ENCODE results near the gene MSI1.

The MSI1 gene

GRCh38 chr12:120376934-120377572, 8.1 kb upstream of the MSI1 start:
- DNase-seq, result no peak

- DNase-seq, result no peak
These were observed 7.5 kb upstream of the MSI1 start for GRCh38 chr12:120376416-120376815.

GRCh38 chr12:120376009-120376408, 7.0 kb upstream of the MSI1 start:
- DNase-seq, result no peak

GRCh38 chr12:120373683-120374082, 4.7 kb upstream of the MSI1 start:
- no peak for DNase-seq

GRCh38 chr12:120370343-120371243, 1.6 kb upstream of the MSI1 start:
- no peak for DNase-seq

GRCh38 chr12:120369603-120370342, 809 bp upstream of the MSI1 start:
- DNase-seq, result no peak

- no peak for DNase-seq
These were observed 808 bp downstream of the MSI1 start for GRCh38 chr12:120367924-120368788.

- no peak for DNase-seq
These were observed 1.6 kb downstream of the MSI1 start for GRCh38 chr12:120367233-120367923.

GRCh38 chr12:120366845-120367232, 2.1 kb downstream of the MSI1 start:
- no peak for DNase-seq

GRCh38 chr12:120366341-120366705, 2.6 kb downstream of the MSI1 start:
- DNase-seq, result no peak

GRCh38 chr12:120365675-120366340, 3.2 kb downstream of the MSI1 start:
- DNase-seq, result no peak

GRCh38 chr12:120364487-120364886, 4.5 kb downstream of the MSI1 start:
- DNase-seq, result no peak

GRCh38 chr12:120363274-120363855, 5.6 kb downstream of the MSI1 start:
- DNase-seq, result no peak

- DNase-seq, result no peak
These were observed 6.3 kb downstream of the MSI1 start for GRCh38 chr12:120362516-120363273.

GRCh38 chr12:120361506-120362208, 7.3 kb downstream of the MSI1 start:
- no peak for DNase-seq

GRCh38 chr12:120359128-120359527, 9.8 kb downstream of the MSI1 start:
- DNase-seq, result no peak

GRCh38 chr12:120358412-120359100, 10.4 kb downstream of the MSI1 start:
- no peak for DNase-seq

- DNase-seq, result no peak
These were observed 11.9 kb downstream of the MSI1 start for GRCh38 chr12:120357104-120357503.

GRCh38 chr12:120356567-120357030, 12.4 kb downstream of the MSI1 start:
- peak; percentile 72 for DNase-seq
